HG02943 (cell line): ENCODE results near the gene CEACAM18.

Experiments
- ATAC-seq: cut with Tn5 transposase; IDR thresholded peaks from one replicate; pipeline ENCODE4 v1.9.1; 2021; ENCODE audit warnings: mild to moderate bottlenecking, low read depth, moderate library complexity; ENCODE audit not compliant: unreplicated experiment

Gene CEACAM18

GRCh38 chr19:51524666-51525264 lies 46.4 kb downstream of the CEACAM18 start:
- ATAC-seq, result no peak

- ATAC-seq, result no peak
These were observed 47.3 kb downstream of the CEACAM18 start for GRCh38 chr19:51525651-51526050.

GRCh38 chr19:51529301-51529700 lies 51.0 kb downstream of the CEACAM18 start:
- ATAC-seq, result no peak

GRCh38 chr19:51530616-51531015 lies 52.3 kb downstream of the CEACAM18 start:
- no peak for ATAC-seq

GRCh38 chr19:51531349-51532315 lies 53.3 kb downstream of the CEACAM18 start, which contains the start of gene SIGLEC6:
Gene SIGLEC6, minus strand, starts transcription at chr19:51531670. Its CDS starts 22 bp downstream, at chr19:51531648.
- no peak for ATAC-seq

GRCh38 chr19:51535535-51535934 lies 57.2 kb downstream of the CEACAM18 start:
- ATAC-seq, result no peak

GRCh38 chr19:51539821-51540366 lies 61.6 kb downstream of the CEACAM18 start:
- no peak for ATAC-seq
